OCI-LY7 (cell line): ENCODE data around the gene GPS1.

Source experiments
- CTCF ChIP-seq: fragments of 200-600 bp; sonication (generic); conservative IDR thresholded peaks from 2 replicates; pipeline ENCODE4 v1.5.1; 2014; ENCODE audit warnings: mild to moderate bottlenecking, antibody characterized with exemption, low read length, moderate library complexity, mixed read lengths
- EZH2phosphoT487 ChIP-seq: fragments of 200-600 bp; sonication (generic); IDR thresholded peaks from 2 replicates; pipeline ENCODE4 v1.6.1; 2018; ENCODE audit warnings: low read depth, borderline replicate concordance, mild to moderate bottlenecking, mixed run types, antibody characterized with exemption, low read length, moderate library complexity, mixed read lengths

- no peak for TF ChIP-seq CTCF
- no peak for TF ChIP-seq EZH2phosphoT487
Observed at GRCh38 chr17:82088838-82089722, 37.4 kb downstream of the GPS1 start.
